Measurements from ENCODE around the gene RFC2.

Gene RFC2

GRCh38 chr7:74230446-74231231, 23.6 kb downstream of the RFC2 start:
- Histone ChIP-seq H3K36me3 (ENCODE audit: insufficient read depth, low read length) (peaks cover 86% of the 10 kb centered on the region), H4K20me1 (ENCODE audit: insufficient read depth, low read length) (no peaks in the 10 kb centered on the region), H3K9ac (ENCODE audit: low read depth, low read length) (no peak overlapping the region), H3K27ac (ENCODE audit: low read length) (peak overlapping the region; percentile 36; the same call in 1 of the 2 replicates), H3K79me2 (ENCODE audit: insufficient read depth, low read length) (peaks cover 9% of the 10 kb centered on the region; the same call in 1 of the 2 replicates), H2AFZ (ENCODE audit: low read depth, low read length) (no peak overlapping the region), H3K27me3 (ENCODE audit: insufficient read depth, low read length, poor library complexity) (no peaks in the 10 kb centered on the region), H3K4me2 (ENCODE audit: insufficient read depth, low read length) (no peak overlapping the region), H3K9me3 (ENCODE audit: insufficient read depth, low read length, severe bottlenecking) (no peaks in the 10 kb centered on the region), H3K4me3 (ENCODE audit: low read depth in 1 of 2, low read length in 2 of 2) (no peak overlapping the region), H3K4me1 (ENCODE audit: insufficient read depth, low read length) (peaks cover 8% of the 10 kb centered on the region)
- DNase-seq = no peak
- TF ChIP-seq EZH2 (IDR thresholded peaks at IDR 0.05; ENCODE audit: borderline replicate concordance, low read depth, low read length, severe bottlenecking) = no peak
- TF ChIP-seq, protein P1, sequence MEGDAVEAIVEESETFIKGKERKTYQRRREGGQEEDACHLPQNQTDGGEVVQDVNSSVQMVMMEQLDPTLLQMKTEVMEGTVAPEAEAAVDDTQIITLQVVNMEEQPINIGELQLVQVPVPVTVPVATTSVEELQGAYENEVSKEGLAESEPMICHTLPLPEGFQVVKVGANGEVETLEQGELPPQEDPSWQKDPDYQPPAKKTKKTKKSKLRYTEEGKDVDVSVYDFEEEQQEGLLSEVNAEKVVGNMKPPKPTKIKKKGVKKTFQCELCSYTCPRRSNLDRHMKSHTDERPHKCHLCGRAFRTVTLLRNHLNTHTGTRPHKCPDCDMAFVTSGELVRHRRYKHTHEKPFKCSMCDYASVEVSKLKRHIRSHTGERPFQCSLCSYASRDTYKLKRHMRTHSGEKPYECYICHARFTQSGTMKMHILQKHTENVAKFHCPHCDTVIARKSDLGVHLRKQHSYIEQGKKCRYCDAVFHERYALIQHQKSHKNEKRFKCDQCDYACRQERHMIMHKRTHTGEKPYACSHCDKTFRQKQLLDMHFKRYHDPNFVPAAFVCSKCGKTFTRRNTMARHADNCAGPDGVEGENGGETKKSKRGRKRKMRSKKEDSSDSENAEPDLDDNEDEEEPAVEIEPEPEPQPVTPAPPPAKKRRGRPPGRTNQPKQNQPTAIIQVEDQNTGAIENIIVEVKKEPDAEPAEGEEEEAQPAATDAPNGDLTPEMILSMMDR (IDR thresholded peaks at IDR 0.05; ENCODE audit: borderline replicate concordance, extremely low read depth, low read length, poor library complexity, severe bottlenecking) = no peak
- no peak for ATAC-seq (ENCODE audit: insufficient read depth, low read depth)

- H3K79me2 ChIP-seq (ENCODE audit: insufficient read depth, low read length) = peaks cover 5% of the 10 kb centered on the region; the same call in 1 of the 2 replicates
- TF ChIP-seq, protein P1 (IDR thresholded peaks at IDR 0.05; ENCODE audit: borderline replicate concordance, extremely low read depth, low read length, poor library complexity, severe bottlenecking) = no peak
- TF ChIP-seq EZH2 (IDR thresholded peaks at IDR 0.05; ENCODE audit: borderline replicate concordance, low read depth, low read length, severe bottlenecking) = no peak
- no peak overlapping the region for H3K4me3 ChIP-seq (ENCODE audit: low read depth in 1 of 2, low read length in 2 of 2)
- no peak overlapping the region for H3K4me2 ChIP-seq (ENCODE audit: insufficient read depth, low read length)
- ATAC-seq (ENCODE audit: insufficient read depth, low read depth) (no peak), DNase-seq (no peak)
- H4K20me1 ChIP-seq (ENCODE audit: insufficient read depth, low read length) = no peaks in the 10 kb centered on the region
- H3K36me3 ChIP-seq (ENCODE audit: insufficient read depth, low read length) = peaks cover 86% of the 10 kb centered on the region
- H3K27ac ChIP-seq (ENCODE audit: low read length) = peak overlapping the region; percentile 65
- H3K4me1 ChIP-seq (ENCODE audit: insufficient read depth, low read length) = 0 out of 2 replicates have a peak, but pooled peaks cover 2% of the 10 kb centered on the region
- H2AFZ ChIP-seq (ENCODE audit: low read depth, low read length) = no peak overlapping the region
- no peak overlapping the region for H3K9ac ChIP-seq (ENCODE audit: low read depth, low read length)
- no peaks in the 10 kb centered on the region for H3K9me3 ChIP-seq (ENCODE audit: insufficient read depth, low read length, severe bottlenecking)
- H3K27me3 ChIP-seq (ENCODE audit: insufficient read depth, low read length, poor library complexity) = no peaks in the 10 kb centered on the region
These were observed 25.0 kb downstream of the RFC2 start for GRCh38 chr7:74228951-74229900.

- H3K4me1 ChIP-seq (ENCODE audit: insufficient read depth, low read length) = peaks cover 3% of the 10 kb centered on the region; the same call in 1 of the 2 replicates
- no peaks in the 10 kb centered on the region for H3K27me3 ChIP-seq (ENCODE audit: insufficient read depth, low read length, poor library complexity)
- TF ChIP-seq, protein P1 (IDR thresholded peaks at IDR 0.05; ENCODE audit: borderline replicate concordance, extremely low read depth, low read length, poor library complexity, severe bottlenecking) = no peak
- no peak for TF ChIP-seq EZH2 (IDR thresholded peaks at IDR 0.05; ENCODE audit: borderline replicate concordance, low read depth, low read length, severe bottlenecking)
- H3K36me3 ChIP-seq (ENCODE audit: insufficient read depth, low read length) = peaks cover 64% of the 10 kb centered on the region
- H3K4me2 ChIP-seq (ENCODE audit: insufficient read depth, low read length) = no peak overlapping the region
- H3K9ac ChIP-seq (ENCODE audit: low read depth, low read length) = no peak overlapping the region
- no peaks in the 10 kb centered on the region for H3K9me3 ChIP-seq (ENCODE audit: insufficient read depth, low read length, severe bottlenecking)
- no peaks in the 10 kb centered on the region for H4K20me1 ChIP-seq (ENCODE audit: insufficient read depth, low read length)
- no peaks in the 10 kb centered on the region for H3K79me2 ChIP-seq (ENCODE audit: insufficient read depth, low read length)
- peak overlapping the region; percentile 71 for H3K27ac ChIP-seq (ENCODE audit: low read length)
- no peak for DNase-seq
- H2AFZ ChIP-seq (ENCODE audit: low read depth, low read length) = no peak overlapping the region
- peak; percentile 14; the same call in 1 of the 3 replicates for ATAC-seq (ENCODE audit: insufficient read depth, low read depth)
- no peak overlapping the region for H3K4me3 ChIP-seq (ENCODE audit: low read depth in 1 of 2, low read length in 2 of 2)
These were observed 27.6 kb downstream of the RFC2 start for GRCh38 chr7:74226633-74227032.

All from DND-41 (cell line).